WI38 (cell line): ENCODE data around the gene FLII.

Experiments
- H3K4me3 ChIP-seq: 2 replicates; pipeline ENCODE4 v1.5.1; 2011; ENCODE audit warnings: low read depth, mild to moderate bottlenecking, control low read depth, low read length
- TF ChIP-seq, protein P1 (sequence below): IDR thresholded peaks from 2 replicates; pipeline ENCODE4 v1.5.1; 2012; ENCODE audit warnings: low read depth, mild to moderate bottlenecking, control low read depth, low read length

FLII gene

DNA sequence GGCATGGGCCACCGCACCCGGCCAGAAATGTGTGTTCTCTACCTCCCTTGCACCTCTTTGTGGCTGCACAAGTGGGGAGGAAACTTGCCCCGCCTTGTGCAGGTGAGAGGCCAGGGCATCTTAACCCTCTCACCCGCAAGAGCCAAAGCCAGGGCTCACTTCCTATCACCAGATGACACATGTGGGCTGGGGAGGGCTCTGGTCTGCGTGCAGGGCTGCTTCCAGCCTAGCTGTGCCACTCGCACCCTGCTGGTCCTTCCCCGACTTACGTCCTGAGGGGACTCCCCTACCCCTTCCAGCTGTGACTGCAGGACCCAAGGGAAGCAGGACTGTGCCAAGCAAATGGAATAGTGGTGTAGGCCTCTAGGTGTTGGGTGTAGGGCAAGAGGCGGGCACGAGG is 8.8 kb upstream of the FLII start:
- TF ChIP-seq, protein P1, sequence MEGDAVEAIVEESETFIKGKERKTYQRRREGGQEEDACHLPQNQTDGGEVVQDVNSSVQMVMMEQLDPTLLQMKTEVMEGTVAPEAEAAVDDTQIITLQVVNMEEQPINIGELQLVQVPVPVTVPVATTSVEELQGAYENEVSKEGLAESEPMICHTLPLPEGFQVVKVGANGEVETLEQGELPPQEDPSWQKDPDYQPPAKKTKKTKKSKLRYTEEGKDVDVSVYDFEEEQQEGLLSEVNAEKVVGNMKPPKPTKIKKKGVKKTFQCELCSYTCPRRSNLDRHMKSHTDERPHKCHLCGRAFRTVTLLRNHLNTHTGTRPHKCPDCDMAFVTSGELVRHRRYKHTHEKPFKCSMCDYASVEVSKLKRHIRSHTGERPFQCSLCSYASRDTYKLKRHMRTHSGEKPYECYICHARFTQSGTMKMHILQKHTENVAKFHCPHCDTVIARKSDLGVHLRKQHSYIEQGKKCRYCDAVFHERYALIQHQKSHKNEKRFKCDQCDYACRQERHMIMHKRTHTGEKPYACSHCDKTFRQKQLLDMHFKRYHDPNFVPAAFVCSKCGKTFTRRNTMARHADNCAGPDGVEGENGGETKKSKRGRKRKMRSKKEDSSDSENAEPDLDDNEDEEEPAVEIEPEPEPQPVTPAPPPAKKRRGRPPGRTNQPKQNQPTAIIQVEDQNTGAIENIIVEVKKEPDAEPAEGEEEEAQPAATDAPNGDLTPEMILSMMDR = no peak
- no peak overlapping the region for H3K4me3 ChIP-seq

DNA sequence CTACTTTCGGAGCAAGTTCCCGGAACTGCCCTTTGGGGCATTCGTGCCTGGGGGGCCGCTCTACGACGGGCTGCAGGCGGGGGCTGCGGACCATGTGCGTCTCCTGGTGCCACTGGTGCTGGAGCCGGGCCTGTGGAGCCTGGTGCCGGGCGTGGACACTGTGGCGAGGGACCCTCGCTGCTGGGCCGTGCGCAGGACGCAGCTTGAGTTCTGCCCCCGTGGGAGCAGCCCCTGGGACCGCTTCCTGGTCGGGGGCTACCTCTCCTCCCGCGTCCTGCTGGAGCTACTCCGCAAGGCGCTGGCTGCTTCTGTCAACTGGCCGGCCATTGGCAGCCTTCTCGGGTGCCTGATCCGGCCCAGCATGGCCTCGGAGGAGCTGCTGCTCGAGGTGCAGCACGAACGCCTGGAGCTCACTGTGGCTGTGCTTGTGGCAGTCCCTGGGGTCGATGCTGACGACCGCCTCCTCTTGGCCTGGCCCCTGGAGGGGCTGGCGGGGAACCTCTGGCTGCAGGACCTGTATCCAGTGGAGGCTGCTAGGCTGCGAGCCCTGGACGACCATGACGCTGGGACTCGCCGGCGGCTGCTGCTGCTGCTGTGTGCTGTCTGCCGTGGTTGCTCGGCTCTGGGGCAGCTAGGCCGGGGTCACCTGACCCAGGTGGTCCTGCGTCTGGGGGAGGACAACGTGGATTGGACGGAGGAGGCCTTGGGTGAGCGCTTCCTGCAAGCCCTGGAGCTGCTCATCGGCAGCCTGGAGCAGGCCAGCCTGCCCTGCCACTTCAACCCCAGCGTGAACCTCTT is 5.5 kb upstream of the FLII start:
- no peak overlapping the region for H3K4me3 ChIP-seq
- TF ChIP-seq, protein P1 = no peak

DNA sequence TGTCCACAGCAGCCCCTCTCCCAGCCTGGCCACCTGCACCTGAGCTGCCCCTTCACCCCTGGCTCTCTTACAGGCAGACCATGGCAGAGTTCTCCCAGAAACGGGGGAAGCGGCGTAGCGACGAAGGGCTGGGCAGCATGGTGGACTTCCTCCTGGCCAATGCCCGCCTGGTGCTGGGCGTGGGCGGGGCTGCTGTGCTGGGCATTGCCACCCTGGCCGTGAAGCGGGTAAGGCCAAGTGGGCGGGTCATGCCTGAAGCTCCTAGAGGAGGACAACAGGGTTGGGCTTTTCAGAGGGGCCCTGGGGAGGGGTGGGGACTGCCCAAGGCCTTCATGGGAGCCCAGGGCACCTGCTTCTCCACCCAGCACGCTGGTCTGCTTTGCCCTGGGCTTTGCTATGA is 4.1 kb upstream of the FLII start:
- no peak overlapping the region for H3K4me3 ChIP-seq
- TF ChIP-seq, protein P1 = no peak

DNA sequence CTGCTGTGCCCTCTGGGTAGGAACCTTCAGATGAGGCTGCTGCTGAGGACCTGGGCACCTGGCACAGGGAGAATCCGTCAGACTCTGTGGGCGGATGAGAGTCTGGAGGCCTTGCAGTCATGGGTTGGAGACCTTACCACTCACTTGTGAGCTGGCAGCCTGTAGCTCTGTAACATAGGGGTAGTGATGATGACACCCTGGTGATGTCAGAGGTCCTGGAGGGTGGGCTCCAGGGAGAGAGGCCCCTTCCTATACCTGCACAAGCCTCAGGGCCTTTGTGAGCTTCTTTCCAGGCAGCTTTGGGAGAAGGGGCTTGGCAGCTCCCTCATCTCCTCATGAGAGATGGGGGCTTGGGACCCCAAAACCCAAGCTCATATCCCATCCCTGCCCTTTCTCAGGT is 3.6 kb upstream of the FLII start:
- TF ChIP-seq, protein P1 = no peak
- H3K4me3 ChIP-seq = no peak overlapping the region

DNA sequence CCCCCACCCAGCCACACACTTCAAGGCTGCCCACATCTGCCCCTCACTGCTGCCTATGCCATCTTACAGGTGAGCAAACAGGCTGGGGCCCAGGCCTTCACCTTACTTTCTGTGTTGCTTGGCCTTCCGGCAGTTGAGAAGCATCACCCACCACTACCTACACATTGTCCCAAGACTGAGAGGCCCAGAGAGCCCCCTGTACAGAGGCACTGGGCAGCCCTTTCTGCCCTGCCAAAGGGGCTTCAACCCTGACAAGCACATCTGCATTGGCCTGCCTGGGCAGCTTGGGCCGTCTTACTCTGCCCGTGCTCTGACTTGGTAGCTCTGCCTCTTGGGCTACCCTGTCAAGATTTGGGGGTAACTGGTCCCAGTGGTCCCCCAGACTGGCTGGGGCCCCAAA is 3.1 kb upstream of the FLII start:
- H3K4me3 ChIP-seq = peak overlapping the region; percentile 86
- TF ChIP-seq, protein P1 = no peak

DNA sequence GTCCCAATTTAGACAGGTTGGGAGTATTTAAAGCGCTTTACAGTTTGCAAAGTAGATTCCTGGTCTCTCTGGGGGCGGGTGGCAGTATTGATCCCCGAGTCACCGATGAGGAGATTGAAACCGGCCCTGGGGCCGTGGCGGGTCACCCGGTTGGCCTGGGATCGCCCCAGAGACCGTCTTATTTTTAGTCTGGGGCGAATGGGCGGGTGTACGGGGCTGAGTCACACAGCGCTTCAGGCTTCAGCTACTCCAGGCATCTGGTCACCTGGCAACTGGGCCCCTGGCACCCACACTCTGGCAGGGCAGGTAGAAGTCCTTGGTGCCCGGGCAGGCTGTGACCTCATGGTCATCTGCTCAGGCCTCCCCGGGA is 2.6 kb upstream of the FLII start:
- H3K4me3 ChIP-seq = peak overlapping the region; percentile 86
- TF ChIP-seq, protein P1 = no peak

DNA sequence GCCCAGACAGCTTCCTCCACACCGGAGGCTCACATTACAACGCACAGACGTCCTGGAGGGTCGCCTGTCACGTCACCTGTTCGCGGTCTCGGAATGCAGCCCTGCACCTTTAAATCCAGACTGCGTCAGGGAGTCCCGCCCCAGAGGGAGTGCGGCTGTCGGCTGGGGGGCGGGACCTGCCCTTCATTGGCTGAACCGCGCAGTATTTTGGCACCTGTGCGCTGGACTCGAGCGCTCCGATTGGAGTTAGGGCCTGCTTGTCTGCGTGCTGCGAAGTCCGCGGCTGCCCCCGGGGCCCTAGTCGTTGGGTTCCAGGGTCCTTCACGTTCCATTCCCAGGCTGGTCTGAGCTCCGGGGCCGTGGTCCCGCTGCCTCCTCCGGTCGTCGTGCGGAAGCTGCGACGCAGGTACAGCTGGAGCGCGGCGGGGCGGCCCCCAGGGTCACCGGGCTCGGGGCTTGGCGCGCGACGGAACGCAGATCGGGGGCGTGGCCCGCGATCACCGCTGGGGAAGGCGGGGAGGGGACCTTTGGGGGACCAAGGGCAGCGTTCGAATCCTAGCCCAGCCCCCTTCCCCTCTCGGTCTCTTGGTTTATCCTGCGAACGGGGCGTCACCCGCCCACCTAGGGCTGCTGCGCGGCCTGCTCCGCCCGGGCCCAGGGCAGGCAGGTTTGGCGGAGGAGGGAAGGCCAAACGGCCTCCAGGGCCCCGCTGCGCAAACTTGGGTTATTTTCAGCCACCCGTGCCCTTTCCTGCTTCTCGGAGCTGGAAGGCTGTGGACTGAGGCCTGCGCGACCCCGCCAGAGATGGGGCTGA is 2.0 kb upstream of the FLII start, which contains the start of gene MIEF2:
Gene MIEF2 (plus strand): TSS at position 331 of the 814 bp plus-strand sequence. CDS start 2,059 bp downstream, outside the sequence.
- TF ChIP-seq, protein P1 = no peak
- H3K4me3 ChIP-seq = peak within 1 kb of the TSS; percentile 86
